H1 (cell line): ENCODE measurements around the gene SERPINF2. TPM values are rescaled to one million over a fixed set of nuclear protein-coding genes. Genes with fewer than 3 reads are reported as not detected.
A peak's percentile ranks its signal among the peaks of the same experiment; 100 is the strongest.

ENCODE experiments used
- ATF3 ChIP-seq: IDR thresholded peaks from 2 replicates; pipeline ENCODE4 v1.6.1; 2011; ENCODE audit warnings: low read depth, mild to moderate bottlenecking, low read length; ENCODE audit not compliant: insufficient read depth
- BACH1 ChIP-seq: IDR thresholded peaks from 2 replicates; pipeline ENCODE4 v1.6.1; 2012; ENCODE audit warnings: low read length, improper control_type of control experiment
- CBX5 ChIP-seq: fragments of 300-800, 300-1000 bp; sonication (generic); IDR thresholded peaks from 2 replicates; pipeline ENCODE4 v1.7.1; 2016; ENCODE audit warnings: antibody characterized with exemption, low read length, low read depth
- CBX8 ChIP-seq: fragments of 300-800, 300-1000 bp; sonication (generic); IDR thresholded peaks from 2 replicates; pipeline ENCODE4 v1.7.1; 2016; ENCODE audit warnings: low read depth, low read length, borderline replicate concordance
- EP300 ChIP-seq, 2 experiments: IDR thresholded peaks; 1 replicate in 1 of 2; 2 replicates in 1 of 2; pipeline ENCODE4 v1.6.1; 2011 to 2012; ENCODE audit warnings: low read depth in 2 of 2, low read length in 2 of 2, mild to moderate bottlenecking in 2 of 2, borderline replicate concordance in 1 of 2, inconsistent platforms in 1 of 2, moderate library complexity in 1 of 2
- HDAC6 ChIP-seq: IDR thresholded peaks from one replicate; pipeline ENCODE4 v1.7.1; 2012; ENCODE audit warnings: low read depth, mild to moderate bottlenecking, inconsistent platforms, low read length, moderate library complexity
- JUN ChIP-seq: IDR thresholded peaks from 2 replicates; pipeline ENCODE4 v1.6.1; 2011; ENCODE audit warnings: low read depth, mild to moderate bottlenecking, improper control_type of control experiment, low read length
- JUND ChIP-seq: IDR thresholded peaks from 2 replicates; pipeline ENCODE4 v1.6.1; 2011; ENCODE audit warnings: mild to moderate bottlenecking, improper control_type of control experiment, low read length
- KDM5A ChIP-seq: fragments of 200-600 bp; IDR thresholded peaks from 2 replicates; pipeline ENCODE4 v1.7.1; 2012; ENCODE audit warnings: mild to moderate bottlenecking, low read length, inconsistent platforms, mixed read lengths
- MAX ChIP-seq: IDR thresholded peaks from 2 replicates; pipeline ENCODE4 v1.6.1; 2012; ENCODE audit warnings: inconsistent platforms
- NANOG ChIP-seq: IDR thresholded peaks from 2 replicates; pipeline ENCODE4 v1.6.1; 2011; ENCODE audit warnings: low read length, low read depth, mild to moderate bottlenecking, inconsistent platforms; ENCODE audit not compliant: insufficient read depth, poor library complexity, severe bottlenecking
- PHF8 ChIP-seq: fragments of 200-600 bp; sonication (generic); conservative IDR thresholded peaks from 2 replicates; pipeline ENCODE4 v1.7.1; 2012; ENCODE audit warnings: low read depth, mild to moderate bottlenecking, inconsistent platforms, low read length, moderate library complexity
- POLR2A ChIP-seq, 2 experiments: IDR thresholded peaks; 1 replicate in 1 of 2; 2 replicates in 1 of 2; pipeline ENCODE4 v1.6.1; 2011; ENCODE audit warnings: low read depth in 2 of 2, low read length in 2 of 2, mild to moderate bottlenecking in 2 of 2; ENCODE audit errors: control extremely low read depth in 1 of 2
- POU5F1 ChIP-seq: IDR thresholded peaks from 2 replicates; pipeline ENCODE4 v1.6.1; 2011; ENCODE audit warnings: low read depth, mild to moderate bottlenecking, low read length, moderate library complexity
- RAD21 ChIP-seq, 2 experiments: IDR thresholded peaks in 1 of 2; conservative IDR thresholded peaks in 1 of 2; 2 replicates each; pipeline ENCODE4 v1.6.1; 2011; ENCODE audit warnings: low read depth in 2 of 2, low read length in 2 of 2, improper control_type of control experiment in 1 of 2, inconsistent platforms in 1 of 2, mild to moderate bottlenecking in 1 of 2, moderate library complexity in 1 of 2
- SAP30 ChIP-seq: fragments of 300-600 bp; sonication (generic); IDR thresholded peaks from 2 replicates; pipeline ENCODE4 v1.7.1; 2012; ENCODE audit warnings: low read length, moderate library complexity, mild to moderate bottlenecking, inconsistent platforms; ENCODE audit not compliant: insufficient read depth, insufficient replicate concordance
- SIRT6 ChIP-seq: IDR thresholded peaks from one replicate; pipeline ENCODE4 v1.7.1; 2012; ENCODE audit warnings: low read length, inconsistent platforms
- SP1 ChIP-seq: IDR thresholded peaks from 2 replicates; pipeline ENCODE4 v1.6.1; 2011; ENCODE audit warnings: low read depth, low read length
- SP2 ChIP-seq: IDR thresholded peaks from 2 replicates; pipeline ENCODE4 v1.6.1; 2012; ENCODE audit warnings: mild to moderate bottlenecking, low read length, inconsistent platforms
- SP4 ChIP-seq: IDR thresholded peaks from 2 replicates; pipeline ENCODE4 v1.6.1; 2012; ENCODE audit warnings: low read length, inconsistent platforms
- SRF ChIP-seq: IDR thresholded peaks from 2 replicates; pipeline ENCODE4 v1.6.1; 2011; ENCODE audit warnings: mild to moderate bottlenecking, low read depth, low read length, moderate library complexity
- TBP ChIP-seq: IDR thresholded peaks from 2 replicates; pipeline ENCODE4 v1.6.1; 2011; ENCODE audit warnings: low read depth, low read length, improper control_type of control experiment
- TCF12 ChIP-seq: IDR thresholded peaks from 2 replicates; pipeline ENCODE4 v1.6.1; 2011; ENCODE audit warnings: low read depth, mild to moderate bottlenecking, low read length
- YY1 ChIP-seq: IDR thresholded peaks from 2 replicates; pipeline ENCODE4 v1.6.1; 2011; ENCODE audit warnings: low read depth, mild to moderate bottlenecking, low read length
- polyA plus RNA-seq, 7 experiments: library from polyadenylated mRNA; depleted of rRNA in 3 of 7; stranded (reverse) in 5 of 7; unstranded in 2 of 7; fragments of >200 nt in 5 of 7; fragments of 200-250 nt in 2 of 7; gene quantifications; 1 replicate in 5 of 7; 2 replicates in 1 of 7; 4 replicates in 1 of 7; pipeline versions ENCODE4 v1.2.1 to v1.2.3, GENCODE V29; 2011 to 2013; ENCODE audit warnings: missing spikeins in 2 of 7, mixed read lengths in 2 of 7
- total RNA-seq: library from RNA; stranded (reverse); fragmentation: NEBNext Ultra II Directional; extraction: Animal tissue kit (Norgen Biotek cat#: 25700); gene quantifications from 2 replicates; pipeline ENCODE4 v1.2.1, GENCODE V29; 2021

SERPINF2 gene
- total and polyA plus RNA-seq, 2 of the 8 experiments (the other 6 are each of a cell fraction or from before 2014, with no cell fraction given), result 1.8 to 3.2 TPM

- TF ChIP-seq CBX8 (no peak), MAX (peak; percentile 76), EP300 (IDR thresholded peaks at IDR 0.05; ENCODE audit: borderline replicate concordance in 1 of 2, low read depth in 2 of 2, low read length in 2 of 2) (peak in 1 of 2 experiments; percentile 45; a peak in 1 of 3 replicates), SRF (no peak; the same call in 1 of the 2 replicates), HDAC6 (no peak), BACH1 (peak; percentile 99), JUN (no peak), SP2 (no peak), SP4 (no peak), NANOG (no peak), POLR2A (IDR thresholded peaks at IDR 0.05; ENCODE audit: control extremely low read depth in 1 of 2, low read depth in 2 of 2, low read length in 2 of 2) (peak in 1 of 2 experiments; percentile 77; a peak in 2 of 3 replicates), POU5F1 (no peak), TBP (peak; percentile 44; the same call in 1 of the 2 replicates), YY1 (no peak), PHF8 (peak; percentile 57; the same call in 1 of the 2 replicates), TCF12 (no peak), SAP30 (peak; percentile 66), SP1 (peak; percentile 94), KDM5A (no peak), SIRT6 (no peak), RAD21 (IDR thresholded peaks at IDR 0.05 in 1 of 2, conservative IDR thresholded peaks at IDR 0.05 in 1 of 2; ENCODE audit: low read depth in 2 of 2, low read length in 2 of 2) (no peak), JUND (0 out of 2 replicates have a peak, but pooled peaks have one; percentile 42), ATF3 (no peak), CBX5 (no peak)
Observed at GRCh38 chr17:1716912-1717695, 25.6 kb upstream of the SERPINF2 start (continued).
